MM.1S (cell line): ENCODE results near the gene SEC31B.

ENCODE experiments used
- DNase-seq: peaks from one replicate; pipeline ENCODE4 v3.0.0-alpha.2; 2015
- H2AFZ ChIP-seq: fragments of 300-600 bp; sonication (generic); 2 replicates; pipeline ENCODE4 v1.6.0; 2016; ENCODE audit warnings: antibody characterized with exemption, low read length
- H3F3A ChIP-seq: fragments of 300-600 bp; sonication (generic); 2 replicates; pipeline ENCODE4 v1.6.1; 2016; ENCODE audit warnings: mild to moderate bottlenecking, antibody characterized with exemption, low read length, moderate library complexity, mixed read lengths; ENCODE audit not compliant: insufficient read depth
- H3K27ac ChIP-seq: fragments of 300-600 bp; sonication (generic); 2 replicates; pipeline ENCODE4 v1.5.1; 2016; ENCODE audit warnings: mild to moderate bottlenecking, low read length
- H3K27me3 ChIP-seq: fragments of 300-600 bp; sonication (generic); replicated peaks from 2 replicates; pipeline ENCODE4 v1.6.0; 2016; ENCODE audit warnings: low read length; ENCODE audit not compliant: insufficient read depth
- H3K36me3 ChIP-seq: fragments of 300-600 bp; sonication (generic); replicated peaks from 2 replicates; pipeline ENCODE4 v1.6.1; 2016; ENCODE audit warnings: mild to moderate bottlenecking, low read length, mixed read lengths; ENCODE audit not compliant: insufficient read depth
- H3K4me1 ChIP-seq: fragments of 300-600 bp; sonication (generic); 2 replicates; pipeline ENCODE4 v1.6.1; 2016; ENCODE audit warnings: low read length, mixed read lengths
- H3K4me2 ChIP-seq: fragments of 300-600 bp; sonication (generic); 2 replicates; pipeline ENCODE4 v1.6.0; 2016; ENCODE audit warnings: low read depth, low read length
- H3K4me3 ChIP-seq: fragments of 300-600 bp; sonication (generic); 2 replicates; pipeline ENCODE4 v1.5.1; 2016; ENCODE audit warnings: low read length, mixed read lengths
- H3K79me2 ChIP-seq: fragments of 300-600 bp; sonication (generic); 2 replicates; pipeline ENCODE4 v1.6.1; 2016; ENCODE audit warnings: mixed run types, low read length, mixed read lengths
- H3K9ac ChIP-seq: fragments of 300-600 bp; sonication (generic); 2 replicates; pipeline ENCODE4 v1.6.1; 2016; ENCODE audit warnings: low read length, mixed read lengths
- H3K9me2 ChIP-seq: fragments of 300-600 bp; sonication (generic); replicated peaks from 2 replicates; pipeline ENCODE4 v1.6.1; 2016; ENCODE audit warnings: mild to moderate bottlenecking, low read length, mixed read lengths; ENCODE audit not compliant: insufficient read depth
- H3K9me3 ChIP-seq: fragments of 300-600 bp; sonication (generic); replicated peaks from 2 replicates; pipeline ENCODE4 v1.6.1; 2016; ENCODE audit warnings: mild to moderate bottlenecking, low read length, mixed read lengths; ENCODE audit not compliant: insufficient read depth
- H4K20me1 ChIP-seq: fragments of 300-600 bp; sonication (generic); 2 replicates; pipeline ENCODE4 v1.6.1; 2016; ENCODE audit warnings: mild to moderate bottlenecking, low read length, moderate library complexity, mixed read lengths; ENCODE audit not compliant: insufficient read depth
- EZH2 ChIP-seq: fragments of 300-600 bp; sonication (generic); optimal IDR thresholded peaks from 2 replicates; pipeline ENCODE3; 2017; ENCODE audit warnings: low read depth, mild to moderate bottlenecking, antibody characterized with exemption, low read length, mixed read lengths
- EZH2phosphoT487 ChIP-seq: fragments of 300-600 bp; sonication (generic); IDR thresholded peaks from 2 replicates; pipeline ENCODE4 v1.6.1; 2018; ENCODE audit warnings: antibody characterized with exemption, low read length
- TF ChIP-seq, protein P1 (sequence below): fragments of 300-600 bp; sonication (generic); IDR thresholded peaks from 2 replicates; pipeline ENCODE4 v1.5.1; 2016; ENCODE audit warnings: antibody characterized with exemption, low read length, mixed read lengths

Gene SEC31B

GRCh38 chr10:100481462-100482081, 38.1 kb downstream of the SEC31B start:
- no peaks in the 10 kb centered on the region for H4K20me1 ChIP-seq
- H3K4me2 ChIP-seq = peak overlapping the region; percentile 99
- H3K79me2 ChIP-seq = no peaks in the 10 kb centered on the region
- peaks cover 11% of the 10 kb centered on the region; the same call in 1 of the 2 replicates for H3F3A ChIP-seq
- peak overlapping the region; percentile 79 for H2AFZ ChIP-seq
- H3K27ac ChIP-seq = no peak overlapping the region
- no peak for TF ChIP-seq EZH2phosphoT487
- TF ChIP-seq, protein P1, sequence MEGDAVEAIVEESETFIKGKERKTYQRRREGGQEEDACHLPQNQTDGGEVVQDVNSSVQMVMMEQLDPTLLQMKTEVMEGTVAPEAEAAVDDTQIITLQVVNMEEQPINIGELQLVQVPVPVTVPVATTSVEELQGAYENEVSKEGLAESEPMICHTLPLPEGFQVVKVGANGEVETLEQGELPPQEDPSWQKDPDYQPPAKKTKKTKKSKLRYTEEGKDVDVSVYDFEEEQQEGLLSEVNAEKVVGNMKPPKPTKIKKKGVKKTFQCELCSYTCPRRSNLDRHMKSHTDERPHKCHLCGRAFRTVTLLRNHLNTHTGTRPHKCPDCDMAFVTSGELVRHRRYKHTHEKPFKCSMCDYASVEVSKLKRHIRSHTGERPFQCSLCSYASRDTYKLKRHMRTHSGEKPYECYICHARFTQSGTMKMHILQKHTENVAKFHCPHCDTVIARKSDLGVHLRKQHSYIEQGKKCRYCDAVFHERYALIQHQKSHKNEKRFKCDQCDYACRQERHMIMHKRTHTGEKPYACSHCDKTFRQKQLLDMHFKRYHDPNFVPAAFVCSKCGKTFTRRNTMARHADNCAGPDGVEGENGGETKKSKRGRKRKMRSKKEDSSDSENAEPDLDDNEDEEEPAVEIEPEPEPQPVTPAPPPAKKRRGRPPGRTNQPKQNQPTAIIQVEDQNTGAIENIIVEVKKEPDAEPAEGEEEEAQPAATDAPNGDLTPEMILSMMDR = peak; percentile 21; the same call in 1 of the 2 replicates
- TF ChIP-seq EZH2 = no peak
- no peaks in the 10 kb centered on the region for H3K9me3 ChIP-seq
- peak overlapping the region; percentile 45; the same call in 1 of the 2 replicates for H3K9ac ChIP-seq
- peak overlapping the region; percentile 71 for H3K4me3 ChIP-seq
- no peaks in the 10 kb centered on the region for H3K4me1 ChIP-seq
- H3K36me3 ChIP-seq = no peaks in the 10 kb centered on the region
- no peaks in the 10 kb centered on the region for H3K9me2 ChIP-seq
- H3K27me3 ChIP-seq = peaks cover 11% of the 10 kb centered on the region
- peak; percentile 88 for DNase-seq

- no peak overlapping the region for H3K27ac ChIP-seq
- H2AFZ ChIP-seq = no peak overlapping the region
- no peaks in the 10 kb centered on the region for H3K9me3 ChIP-seq
- H3K36me3 ChIP-seq = no peaks in the 10 kb centered on the region
- no peak overlapping the region for H3K4me3 ChIP-seq
- H3K9me2 ChIP-seq = no peaks in the 10 kb centered on the region
- DNase-seq = no peak
- no peaks in the 10 kb centered on the region for H3K4me1 ChIP-seq
- peaks cover 11% of the 10 kb centered on the region for H3K27me3 ChIP-seq
- TF ChIP-seq EZH2phosphoT487 = no peak
- no peaks in the 10 kb centered on the region for H3K79me2 ChIP-seq
- H3F3A ChIP-seq = peaks cover 11% of the 10 kb centered on the region; the same call in 1 of the 2 replicates
- H3K9ac ChIP-seq = no peak overlapping the region
- no peaks in the 10 kb centered on the region for H4K20me1 ChIP-seq
- H3K4me2 ChIP-seq = no peak overlapping the region
Observed at GRCh38 chr10:100480002-100480401, 39.7 kb downstream of the SEC31B start.

- H3F3A ChIP-seq = peaks cover 11% of the 10 kb centered on the region; the same call in 1 of the 2 replicates
- H4K20me1 ChIP-seq = no peaks in the 10 kb centered on the region
- H3K9ac ChIP-seq = no peak overlapping the region
- no peaks in the 10 kb centered on the region for H3K9me2 ChIP-seq
- no peak overlapping the region for H3K4me2 ChIP-seq
- no peaks in the 10 kb centered on the region for H3K4me1 ChIP-seq
- no peaks in the 10 kb centered on the region for H3K36me3 ChIP-seq
- no peak overlapping the region for H3K4me3 ChIP-seq
- no peak for TF ChIP-seq EZH2
- no peak for TF ChIP-seq EZH2phosphoT487
- TF ChIP-seq, protein P1 = no peak
- H3K27ac ChIP-seq = no peak overlapping the region
- H3K9me3 ChIP-seq = no peaks in the 10 kb centered on the region
- DNase-seq = no peak
- no peaks in the 10 kb centered on the region for H3K79me2 ChIP-seq
- H2AFZ ChIP-seq = no peak overlapping the region
- peaks cover 11% of the 10 kb centered on the region for H3K27me3 ChIP-seq
Observed at GRCh38 chr10:100479037-100479436, 40.6 kb downstream of the SEC31B start.

GRCh38 chr10:100477970-100478369, 41.7 kb downstream of the SEC31B start:
- Histone ChIP-seq H2AFZ (no peak overlapping the region), H3K4me3 (no peak overlapping the region), H3K27ac (no peak overlapping the region), H3K9me3 (no peaks in the 10 kb centered on the region), H3K9ac (no peak overlapping the region), H3K79me2 (no peaks in the 10 kb centered on the region), H3K36me3 (no peaks in the 10 kb centered on the region), H3K4me2 (no peak overlapping the region), H3K27me3 (peaks cover 11% of the 10 kb centered on the region), H3K9me2 (no peaks in the 10 kb centered on the region), H3F3A (peaks cover 11% of the 10 kb centered on the region; the same call in 1 of the 2 replicates), H3K4me1 (no peaks in the 10 kb centered on the region), H4K20me1 (no peaks in the 10 kb centered on the region)
- DNase-seq = no peak
- TF ChIP-seq, protein P1 = no peak
- TF ChIP-seq EZH2 = no peak
- TF ChIP-seq EZH2phosphoT487 = no peak
